Measurements from ENCODE around the gene ODF4. TPM values are rescaled to one million over a fixed set of nuclear protein-coding genes. Genes with fewer than 3 reads are reported as not detected.

ODF4 gene
- total RNA-seq, 1 experiment from 2014 or later, result not detected

- no peak overlapping the region for H3K27ac Mint-ChIP-seq
- POLR2A ChIA-PET, result no interaction called here
- DNase-seq (ENCODE audit: low spot score), result no peak
- H3K9me3 Mint-ChIP-seq, result peaks cover 4% of the 10 kb centered on the region
- H3K27me3 Mint-ChIP-seq (ENCODE audit: low read depth), result 0 out of 2 replicates have a peak, but pooled peaks cover 2% of the 10 kb centered on the region
- H3K4me1 Mint-ChIP-seq, result peaks cover 41% of the 10 kb centered on the region
- TF ChIP-seq CBFB (CRISPR knock-in tag; IDR thresholded peaks at IDR 0.05; ENCODE audit: low read depth) (no peak), PRRX2 (CRISPR knock-in tag; IDR thresholded peaks at IDR 0.05) (no peak), GABPB1 (CRISPR knock-in tag; IDR thresholded peaks at IDR 0.05) (no peak), ZNF317 (CRISPR knock-in tag; IDR thresholded peaks at IDR 0.05; ENCODE audit: borderline replicate concordance, low read depth) (no peak), PRDM15 (CRISPR knock-in tag; IDR thresholded peaks at IDR 0.05) (no peak), TEAD1 (CRISPR knock-in tag; IDR thresholded peaks at IDR 0.05) (no peak), RELA (CRISPR knock-in tag; IDR thresholded peaks at IDR 0.05; ENCODE audit: borderline replicate concordance) (no peak), ATF3 (CRISPR knock-in tag; conservative IDR thresholded peaks at IDR 0.05) (no peak), ZNF281 (CRISPR knock-in tag; IDR thresholded peaks at IDR 0.05) (no peak), FOXP4 (CRISPR knock-in tag; IDR thresholded peaks at IDR 0.05) (no peak), AFF4 (CRISPR knock-in tag; IDR thresholded peaks at IDR 0.05; ENCODE audit: borderline replicate concordance) (no peak), KAT7 (CRISPR knock-in tag; IDR thresholded peaks at IDR 0.05; ENCODE audit: borderline replicate concordance) (no peak), ZNF138 (CRISPR knock-in tag; conservative IDR thresholded peaks at IDR 0.05) (no peak), ARID4B (CRISPR knock-in tag; IDR thresholded peaks at IDR 0.05; ENCODE audit: borderline replicate concordance) (no peak), SOX15 (CRISPR knock-in tag; IDR thresholded peaks at IDR 0.05) (no peak), SMAD4 (CRISPR knock-in tag; IDR thresholded peaks at IDR 0.05) (no peak), NFYB (CRISPR knock-in tag; conservative IDR thresholded peaks at IDR 0.05; ENCODE audit: low read depth) (no peak)
- CTCF ChIA-PET, result interaction anchor here (0.6 to 1.1 kb wide), 2 partner anchors 16 to 139 kb away, joined by 3 read pairs; no protein-coding TSS in a partner anchor
- H3K4me3 Mint-ChIP-seq, result no peak overlapping the region
- ATAC-seq, result no peak
- H3K36me3 Mint-ChIP-seq, result no peaks in the 10 kb centered on the region
These were observed 18.3 kb downstream of the ODF4 start for GRCh38 chr17:8357910-8358309.

Data from WTC11 (cell line).